Activated T-helper 2 cell treated with anti-CD3 and anti-CD28 coated beads, Interferon-gamma antibody, Interleukin-2, Interleukin-4, amounts not matched to agents 10 μg/mL and 5 μg/mL and 100 μg/mL, durations not matched to agents 14 hours and 24 hours and 36 hours (primary cell): ENCODE results near the gene EID2B. TPM values are rescaled to one million over a fixed set of nuclear protein-coding genes. Genes with fewer than 3 reads are reported as not detected.

Experiments used
- DNase-seq: peaks from one replicate; pipeline ENCODE4 v3.0.0; 2021; ENCODE audit warnings: low spot score
- H3K27ac Mint-ChIP-seq: one replicate; pipeline ENCODE4 v1.8.0; 2021; ENCODE audit warnings: mixed read lengths
- H3K27me3 Mint-ChIP-seq: one replicate; pipeline ENCODE4 v1.8.0; 2021; ENCODE audit warnings: low read depth, mixed read lengths
- H3K36me3 Mint-ChIP-seq: one replicate; pipeline ENCODE4 v1.8.0; 2021; ENCODE audit warnings: low read depth, mixed read lengths
- H3K4me1 Mint-ChIP-seq: one replicate; pipeline ENCODE4 v1.8.0; 2021; ENCODE audit warnings: low read depth, mixed read lengths
- H3K4me3 Mint-ChIP-seq: one replicate; pipeline ENCODE4 v1.8.0; 2021; ENCODE audit warnings: low read depth, mild to moderate bottlenecking, moderate library complexity, mixed read lengths
- H3K9me3 Mint-ChIP-seq: one replicate; pipeline ENCODE4 v1.8.0; 2021; ENCODE audit warnings: mixed read lengths
- intact Hi-C: fragments of 100-400 bp; cut with micrococcal nuclease; formaldehyde crosslinking; loops from one replicate; pipeline ENCODE4 v1.15.1; 2023
- total RNA-seq: library from RNA; stranded (reverse); gene quantifications from 2 replicates; pipeline ENCODE4 v1.2.3, GENCODE V29; 2022

The EID2B gene
- 3.5 and 4.1 TPM in 2 replicates for total RNA-seq

- Mint-ChIP-seq H3K36me3 (peaks cover 13% of the 10 kb centered on the region), H3K27ac (peak within 1 kb of the TSS; percentile 80), H3K4me1 (peaks cover 12% of the 10 kb centered on the region), H3K27me3 (no peaks in the 10 kb centered on the region), H3K9me3 (no peaks in the 10 kb centered on the region), H3K4me3 (peak within 1 kb of the TSS; percentile 93)
- peak; percentile 93 for DNase-seq
- intact Hi-C loops = loop anchor here (1.0 to 10.0 kb wide), 6 partner anchors 35 to 408 kb away; partner anchors contain the start of genes DLL3, PAK4 and TIMM50
These were observed at the start of gene EID2B for GRCh38 chr19:39532233-39533002. Gene EID2B (minus strand): TSS chr19:39532852. CDS start chr19:39532802, 50 bp downstream.

DNA sequence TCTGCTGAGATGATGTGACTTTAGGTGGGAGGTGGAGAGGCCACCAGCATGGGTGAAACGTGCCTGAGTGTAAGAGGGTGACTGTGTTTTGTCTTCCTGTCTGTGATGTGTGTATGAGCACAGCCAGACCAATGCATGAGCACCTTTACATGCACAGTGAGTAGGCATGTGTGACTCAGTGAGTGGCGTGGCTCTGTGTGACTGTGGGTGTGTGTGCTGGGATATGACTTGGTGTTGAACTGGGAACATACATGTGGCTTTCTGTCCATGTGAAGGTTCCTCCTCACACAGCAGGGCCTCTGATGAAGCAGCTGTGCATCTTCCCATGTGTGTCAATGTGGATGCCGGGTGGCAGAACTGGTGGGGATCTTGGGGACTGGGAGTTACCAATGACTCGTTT is 49.8 kb upstream of the EID2B start:
- no peak overlapping the region for H3K4me3 Mint-ChIP-seq
- intact Hi-C loops = no loop called here
- no peak overlapping the region for H3K27ac Mint-ChIP-seq
- H3K4me1 Mint-ChIP-seq = peaks cover 3% of the 10 kb centered on the region
- H3K36me3 Mint-ChIP-seq = no peaks in the 10 kb centered on the region
- DNase-seq = no peak
- H3K9me3 Mint-ChIP-seq = peaks cover 9% of the 10 kb centered on the region
- peaks cover 6% of the 10 kb centered on the region for H3K27me3 Mint-ChIP-seq

DNA sequence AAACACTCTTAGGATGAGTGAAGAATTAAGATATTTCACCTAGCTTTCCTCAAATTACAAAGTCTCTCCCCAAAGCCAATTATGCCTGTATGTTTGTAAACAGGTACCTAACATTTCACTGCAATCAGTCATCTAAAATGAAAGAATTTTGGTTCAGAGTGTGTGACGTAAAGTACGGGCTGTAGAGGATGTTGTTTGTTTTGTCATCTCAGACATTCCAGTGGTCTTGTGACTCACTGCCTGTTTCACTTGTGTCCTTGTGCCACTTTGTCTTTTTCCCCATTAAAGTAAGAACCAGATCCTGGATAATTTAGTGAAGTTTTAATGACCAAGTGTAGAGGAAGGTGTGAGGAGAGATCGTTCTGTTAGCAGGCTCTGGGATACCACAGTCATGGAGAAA is 36.0 kb upstream of the EID2B start:
- Mint-ChIP-seq H3K4me1 (peaks cover 3% of the 10 kb centered on the region), H3K27ac (no peak overlapping the region), H3K36me3 (no peaks in the 10 kb centered on the region), H3K4me3 (no peak overlapping the region), H3K27me3 (peaks cover 11% of the 10 kb centered on the region), H3K9me3 (no peaks in the 10 kb centered on the region)
- intact Hi-C loops = no loop called here
- DNase-seq = no peak

DNA sequence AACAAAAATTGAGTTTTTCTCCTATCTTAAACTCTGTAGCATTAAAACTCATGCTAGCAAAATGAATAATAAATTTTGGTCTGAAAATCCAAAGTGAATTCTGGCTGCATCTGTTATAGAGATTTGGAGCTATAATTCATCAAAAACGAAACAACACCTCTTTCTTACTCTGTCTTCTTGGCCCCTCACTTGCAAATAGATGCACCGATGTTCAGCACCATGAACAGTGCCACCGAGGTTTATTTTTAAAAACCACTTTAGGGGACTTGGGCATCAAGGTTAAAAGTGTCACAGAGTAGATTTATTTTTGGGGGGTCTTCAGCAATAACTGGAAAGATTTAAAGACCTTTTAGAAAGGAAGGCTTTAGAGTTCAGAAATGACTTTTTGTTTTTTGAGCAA is 33.4 kb upstream of the EID2B start:
- Mint-ChIP-seq H3K36me3 (no peaks in the 10 kb centered on the region), H3K4me3 (no peak overlapping the region), H3K27ac (no peak overlapping the region), H3K4me1 (peaks cover 3% of the 10 kb centered on the region), H3K9me3 (no peaks in the 10 kb centered on the region), H3K27me3 (peaks cover 16% of the 10 kb centered on the region)
- intact Hi-C loops = no loop called here
- DNase-seq = no peak

DNA sequence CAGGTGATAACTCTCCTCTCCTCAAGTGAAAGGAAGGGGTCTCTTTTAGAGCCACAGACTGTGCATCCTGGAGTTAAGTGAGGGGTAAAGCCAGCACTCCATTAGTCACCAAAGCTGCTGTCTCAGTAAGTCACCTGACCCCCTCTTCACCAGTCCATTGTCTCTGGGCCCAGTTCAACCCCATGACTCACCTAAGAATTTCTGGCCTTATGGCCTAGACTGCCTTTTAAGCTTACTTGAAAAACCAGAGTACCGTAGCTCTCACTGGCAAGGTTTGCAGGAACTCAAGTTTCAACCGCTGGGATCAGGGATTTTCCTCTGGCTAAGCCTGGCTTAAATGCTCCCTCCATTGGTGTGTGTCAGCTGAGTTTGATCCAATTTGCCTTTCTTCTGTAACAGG is 30.8 kb upstream of the EID2B start:
- Mint-ChIP-seq H3K27me3 (peaks cover 5% of the 10 kb centered on the region), H3K36me3 (no peaks in the 10 kb centered on the region), H3K4me3 (no peak overlapping the region)

DNA sequence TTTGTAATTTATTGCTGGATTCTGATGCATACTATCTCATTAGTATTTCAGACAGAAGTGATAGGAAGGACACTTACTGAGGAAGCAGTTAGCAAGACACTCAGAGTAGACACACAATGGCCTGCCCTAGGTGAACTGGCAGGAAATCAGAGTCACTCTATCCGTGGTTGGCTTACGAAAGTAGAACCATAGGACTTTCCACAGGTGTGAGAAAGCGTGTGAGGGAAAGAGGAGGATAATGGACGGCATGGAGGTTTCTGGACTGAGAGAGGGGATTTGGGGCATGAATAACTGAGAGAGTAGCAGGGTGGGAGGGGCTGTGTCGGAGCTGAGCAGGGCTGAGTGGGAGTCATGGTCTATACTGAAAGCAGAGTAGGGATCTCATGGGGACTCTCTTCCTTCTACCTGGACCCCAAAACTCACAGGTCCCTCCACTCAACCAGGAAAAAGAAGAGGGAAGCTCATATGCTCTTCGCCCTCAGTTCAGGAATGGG is 26.0 kb upstream of the EID2B start:
- Mint-ChIP-seq H3K4me3 (peak overlapping the region; percentile 24), H3K4me1 (peaks cover 23% of the 10 kb centered on the region), H3K9me3 (no peaks in the 10 kb centered on the region), H3K27me3 (peaks cover 5% of the 10 kb centered on the region), H3K27ac (peak overlapping the region; percentile 5), H3K36me3 (no peaks in the 10 kb centered on the region)
- intact Hi-C loops = no loop called here
- no peak for DNase-seq

More for the DNA sequence above, 30.8 kb upstream of the EID2B start:
- Mint-ChIP-seq H3K4me1 (peaks cover 8% of the 10 kb centered on the region), H3K9me3 (no peaks in the 10 kb centered on the region), H3K27ac (no peak overlapping the region)
- DNase-seq = no peak
- intact Hi-C loops = no loop called here

- peaks cover 23% of the 10 kb centered on the region for H3K4me1 Mint-ChIP-seq
- H3K4me3 Mint-ChIP-seq = peak overlapping the region; percentile 24
- H3K36me3 Mint-ChIP-seq = no peaks in the 10 kb centered on the region
- no peaks in the 10 kb centered on the region for H3K9me3 Mint-ChIP-seq
- intact Hi-C loops = no loop called here
- peak overlapping the region; percentile 25 for H3K27ac Mint-ChIP-seq
- no peak for DNase-seq
- H3K27me3 Mint-ChIP-seq = peaks cover 5% of the 10 kb centered on the region
These were observed 25.4 kb upstream of the EID2B start for GRCh38 chr19:39557811-39558623.

DNA sequence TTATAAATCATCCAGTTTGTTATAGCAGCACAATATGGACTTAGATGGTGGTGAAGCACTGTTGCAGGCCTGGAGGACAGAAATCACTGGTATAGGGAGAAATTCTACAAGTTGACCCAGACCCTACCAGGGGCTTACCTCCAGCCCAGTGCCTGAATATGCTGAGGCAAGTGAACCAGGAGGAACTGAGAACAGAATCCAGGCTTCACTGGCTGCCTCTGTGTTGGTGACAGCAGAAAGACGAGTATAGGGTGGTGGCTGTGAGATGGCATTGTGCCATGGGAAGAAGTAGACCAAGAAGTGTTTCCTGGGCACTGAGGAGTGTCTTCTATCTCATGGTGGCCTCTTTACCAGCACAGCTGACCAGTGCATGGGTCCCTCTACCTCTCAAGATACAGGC is 23.2 kb upstream of the EID2B start:
- intact Hi-C loops = no loop called here
- H3K9me3 Mint-ChIP-seq = no peaks in the 10 kb centered on the region
- no peaks in the 10 kb centered on the region for H3K36me3 Mint-ChIP-seq
- no peak for DNase-seq
- H3K27ac Mint-ChIP-seq = no peak overlapping the region
- no peak overlapping the region for H3K4me3 Mint-ChIP-seq
- peaks cover 32% of the 10 kb centered on the region for H3K4me1 Mint-ChIP-seq
- H3K27me3 Mint-ChIP-seq = no peaks in the 10 kb centered on the region

DNA sequence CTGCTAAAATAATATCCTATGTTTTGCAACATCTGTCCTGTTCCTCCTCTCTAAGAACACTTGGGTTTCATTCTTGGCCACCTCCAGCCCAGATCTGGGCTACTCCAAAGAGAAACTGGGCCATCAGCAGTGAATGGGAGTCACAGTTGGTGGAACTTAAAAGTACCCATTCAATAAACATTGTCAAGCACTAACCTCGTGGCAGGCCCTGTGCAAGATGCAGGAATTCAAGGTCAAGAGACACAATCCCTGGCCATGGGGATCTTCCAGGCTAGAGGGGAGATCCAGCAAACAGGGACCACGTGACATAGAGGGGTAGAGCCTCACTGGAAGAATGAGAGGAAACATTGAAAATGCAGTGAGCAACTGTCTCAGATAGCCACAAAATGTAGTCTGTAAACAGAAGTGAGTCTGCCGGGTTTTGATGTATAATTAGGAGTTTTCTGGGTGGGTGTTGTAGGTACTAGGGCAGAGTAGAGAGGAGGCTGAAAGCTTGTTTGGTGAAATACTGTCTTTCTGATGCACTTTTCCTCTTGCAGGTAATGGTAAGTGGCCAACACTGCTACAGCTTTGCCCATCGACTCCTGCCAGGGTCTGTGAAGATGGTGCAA is 22.2 kb upstream of the EID2B start:
- Mint-ChIP-seq H3K4me3 (no peak overlapping the region), H3K27me3 (no peaks in the 10 kb centered on the region), H3K36me3 (no peaks in the 10 kb centered on the region), H3K9me3 (no peaks in the 10 kb centered on the region), H3K4me1 (peaks cover 34% of the 10 kb centered on the region), H3K27ac (no peak overlapping the region)
- intact Hi-C loops = no loop called here
- DNase-seq = no peak

- no peak for DNase-seq
- intact Hi-C loops = no loop called here
- Mint-ChIP-seq H3K4me3 (no peak overlapping the region), H3K9me3 (no peaks in the 10 kb centered on the region), H3K27ac (no peak overlapping the region), H3K36me3 (no peaks in the 10 kb centered on the region), H3K4me1 (peaks cover 24% of the 10 kb centered on the region), H3K27me3 (no peaks in the 10 kb centered on the region)
These were observed 20.5 kb upstream of the EID2B start for GRCh38 chr19:39553082-39553652.

- H3K4me1 Mint-ChIP-seq = peaks cover 16% of the 10 kb centered on the region
- no peaks in the 10 kb centered on the region for H3K9me3 Mint-ChIP-seq
- no peak overlapping the region for H3K4me3 Mint-ChIP-seq
- H3K27ac Mint-ChIP-seq = no peak overlapping the region
- no peaks in the 10 kb centered on the region for H3K36me3 Mint-ChIP-seq
- H3K27me3 Mint-ChIP-seq = no peaks in the 10 kb centered on the region
- DNase-seq = no peak
- intact Hi-C loops = no loop called here
These were observed 17.5 kb upstream of the EID2B start for GRCh38 chr19:39550197-39550596.

DNA sequence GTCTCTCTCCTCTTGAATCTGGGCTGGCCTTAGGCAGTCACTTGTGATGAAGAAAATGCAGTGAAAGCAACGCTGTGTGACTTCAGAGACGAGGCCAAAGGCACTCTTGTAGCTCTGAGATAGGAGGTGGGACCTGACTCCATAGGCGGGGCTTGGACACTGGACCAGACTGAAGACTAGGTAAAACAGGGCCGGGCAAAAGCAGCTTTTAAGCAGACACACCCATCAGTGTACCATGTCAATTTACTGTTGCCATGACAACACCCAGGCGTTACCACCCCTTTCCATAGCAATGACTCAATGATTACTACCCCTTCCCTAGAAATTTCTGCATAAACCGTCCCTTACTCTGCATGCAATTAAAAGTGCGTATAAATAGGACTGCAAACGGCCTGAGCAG is 13.9 kb upstream of the EID2B start:
- DNase-seq = peak; percentile 7
- intact Hi-C loops = loop anchor here (10.0 kb wide), 1 partner anchor 298 kb away; the partner anchor contains the start of gene FBL
- H3K27me3 Mint-ChIP-seq = no peaks in the 10 kb centered on the region

More for the DNA sequence above, 13.9 kb upstream of the EID2B start:
- Mint-ChIP-seq H3K9me3 (no peaks in the 10 kb centered on the region), H3K4me3 (no peak overlapping the region), H3K4me1 (peaks cover 19% of the 10 kb centered on the region), H3K27ac (no peak overlapping the region), H3K36me3 (no peaks in the 10 kb centered on the region)
